Transverse colon (tissue), 4 donors: ENCODE data around the gene HAPSTR1. TPM values are rescaled to one million over a fixed set of nuclear protein-coding genes. Genes with fewer than 3 reads are reported as not detected.

Experiments
- DNase-seq: peaks from one replicate; pipeline ENCODE4 v3.0.0-alpha.2; 2019
- H3K27ac ChIP-seq, 4 donors: fragments of 200-600 bp; sonication (generic); 2 replicates each; pipeline ENCODE4 v1.5.1; 2016 to 2018; ENCODE audit warnings: inconsistent platforms in 4 of 4
- H3K27me3 ChIP-seq: fragments of 200-600 bp; sonication (generic); 2 replicates; pipeline ENCODE4 v1.5.1; 2017; ENCODE audit warnings: inconsistent platforms
- H3K36me3 ChIP-seq, 4 donors: fragments of 200-600 bp; sonication (generic); 2 replicates each; pipeline ENCODE4 v1.5.1; 2017 to 2019; ENCODE audit warnings: inconsistent platforms in 4 of 4
- H3K4me1 ChIP-seq, 4 donors: fragments of 200-600 bp; sonication (generic); 2 replicates each; pipeline ENCODE4 v1.5.1; 2017 to 2020; ENCODE audit warnings: inconsistent platforms in 4 of 4
- H3K4me3 ChIP-seq, 4 donors: fragments of 200-600 bp; sonication (generic); 1 replicate in 1 of 4; 2 replicates in 3 of 4; pipeline versions ENCODE4 v1.5.1 to v1.6.1; 2017 to 2019; ENCODE audit warnings: inconsistent platforms in 4 of 4
- H3K9me3 ChIP-seq, 2 donors: fragments of 200-600 bp; sonication (generic); 2 replicates each; pipeline ENCODE4 v1.5.1; 2017 to 2019; ENCODE audit warnings: inconsistent platforms in 2 of 2
- CTCF ChIP-seq, 5 experiments: fragments of 200-600 bp in 3 of 5; fragments of 450-650 bp in 2 of 5; sonication (generic) in 3 of 5; IDR thresholded peaks; 1 replicate in 2 of 5; 2 replicates in 3 of 5; pipeline ENCODE4 v1.5.1; 2016 to 2017; ENCODE audit warnings: antibody characterized with exemption in 5 of 5, inconsistent platforms in 3 of 5, mild to moderate bottlenecking in 2 of 5, moderate library complexity in 1 of 5
- EP300 ChIP-seq: sonication (generic); formaldehyde crosslinking; IDR thresholded peaks from one replicate; pipeline ENCODE4 v1.6.1; 2017; ENCODE audit warnings: antibody characterized with exemption, low read depth
- POLR2A ChIP-seq: fragments of 450-650 bp; IDR thresholded peaks from one replicate; pipeline ENCODE4 v1.6.1; 2016; ENCODE audit warnings: antibody characterized with exemption, mild to moderate bottlenecking, moderate library complexity
- POLR2AphosphoS5 ChIP-seq, 3 donors: sonication (generic); formaldehyde crosslinking; IDR thresholded peaks; one replicate each; pipeline ENCODE4 v1.6.1; 2016; ENCODE audit warnings: antibody characterized with exemption in 3 of 3
- WGBS, 2 donors: methylation state at CpG; one replicate each; pipeline ENCODE4 v1.1.5; 2018; ENCODE audit warnings: low coverage in 1 of 2; 5-methylcytosine and 5-hydroxymethylcytosine counted together
- in situ Hi-C, 4 donors: fragments of 200-750 bp; cut with MboI; loops; one replicate each; pipeline versions ENCODE4 v1.15.0 to v1.15.1; 2017; ENCODE audit warnings: low sequenced_read_pairs in 3 of 4, low pct_ligation_motif_present in 1 of 4, low pct_unique_long_range_greater_than_20kb in 1 of 4
- intact Hi-C: fragments of 100-400 bp; cut with DNase I; formaldehyde crosslinking; loops from one replicate; pipeline ENCODE4 v1.15.1; 2023; ENCODE audit warnings: low total_unique reads
- total RNA-seq, 4 donors: library from RNA; depleted of rRNA; stranded (reverse); fragments of >200 nt; gene quantifications; one replicate each; pipeline ENCODE4 v1.1.0, GENCODE V29; 2016

HAPSTR1 gene
- total RNA-seq, 4 donors from 2014 or later = 41.4 to 68.5 (median 58.4) TPM

GRCh38 chr16:9094011-9094846 lies 2.8 kb downstream of the HAPSTR1 start:
- TF ChIP-seq POLR2A (no peak), POLR2AphosphoS5 (IDR thresholded peaks at IDR 0.05) (no peak), EP300 (no peak), CTCF (IDR thresholded peaks at IDR 0.05) (no peak)
- Histone ChIP-seq H3K9me3 (no peaks in the 10 kb centered on the region), H3K27ac (peak overlapping the region; percentile 97 to 100 (median 100)), H3K4me3 (peak overlapping the region in 3 of 4 donors; percentile 82 to 97 (median 94)), H3K36me3 (peaks cover 0 to 8% (median 0%) of the 10 kb centered on the region in 4 donors), H3K4me1 (peaks cover 52 to 72% (median 69%) of the 10 kb centered on the region in 4 donors), H3K27me3 (no peaks in the 10 kb centered on the region)
- intact Hi-C loops = no loop called here
- WGBS, 2 donors = 15 to 25% methylated on average over 8 of the region's 8 CpGs
- in situ Hi-C loops = no loop called here
- no peak for DNase-seq

GRCh38 chr16:9095171-9095570 lies 3.7 kb downstream of the HAPSTR1 start:
- H3K9me3 ChIP-seq = no peaks in the 10 kb centered on the region
- H3K4me1 ChIP-seq = peaks cover 54 to 75% (median 72%) of the 10 kb centered on the region in 4 donors
- no peaks in the 10 kb centered on the region for H3K27me3 ChIP-seq
- intact Hi-C loops = no loop called here
- in situ Hi-C loops = no loop called here
- peak overlapping the region; percentile 10 to 100 (median 68) for H3K27ac ChIP-seq
- WGBS, 2 donors = 0 to 17% methylated on average over 1 of the region's 1 CpG
- peak overlapping the region in 2 of 4 donors; percentile 1 to 94 for H3K4me3 ChIP-seq
- H3K36me3 ChIP-seq = peaks cover 0 to 8% (median 0%) of the 10 kb centered on the region in 4 donors
- no peak for DNase-seq
- TF ChIP-seq CTCF (IDR thresholded peaks at IDR 0.05) = no peak
- no peak for TF ChIP-seq POLR2AphosphoS5 (IDR thresholded peaks at IDR 0.05)
- TF ChIP-seq EP300 = no peak
- no peak for TF ChIP-seq POLR2A

GRCh38 chr16:9095656-9096397 lies 4.4 kb downstream of the HAPSTR1 start:
- Histone ChIP-seq H3K4me1 (peaks cover 58 to 77% (median 72%) of the 10 kb centered on the region in 4 donors), H3K9me3 (no peaks in the 10 kb centered on the region), H3K27me3 (no peaks in the 10 kb centered on the region), H3K27ac (peak overlapping the region; percentile 4 to 100 (median 22)), H3K4me3 (peak overlapping the region in 2 of 4 donors; percentile 1 to 94), H3K36me3 (peaks cover 0 to 8% (median 0%) of the 10 kb centered on the region in 4 donors)
- in situ Hi-C loops = no loop called here
- 32 to 75% methylated on average over 1 of the region's 1 CpG for WGBS, 2 donors
- TF ChIP-seq CTCF (IDR thresholded peaks at IDR 0.05) (no peak), POLR2AphosphoS5 (IDR thresholded peaks at IDR 0.05) (no peak)
- DNase-seq = no peak
- intact Hi-C loops = no loop called here

GRCh38 chr16:9096416-9096952 lies 5.0 kb downstream of the HAPSTR1 start:
- in situ Hi-C loops (no loop called here), intact Hi-C loops (no loop called here)
- Histone ChIP-seq H3K36me3 (peaks cover 0 to 8% (median 0%) of the 10 kb centered on the region in 4 donors), H3K4me3 (no peak overlapping the region), H3K27ac (peak overlapping the region in 2 of 4 donors; percentile 10 to 42), H3K4me1 (peaks cover 60 to 83% (median 73%) of the 10 kb centered on the region in 4 donors), H3K27me3 (no peaks in the 10 kb centered on the region), H3K9me3 (no peaks in the 10 kb centered on the region)
- no peak for TF ChIP-seq POLR2AphosphoS5 (IDR thresholded peaks at IDR 0.05)
- TF ChIP-seq CTCF (IDR thresholded peaks at IDR 0.05) = no peak
- TF ChIP-seq POLR2A = no peak
- TF ChIP-seq EP300 = no peak
- 75 to 80% methylated on average over 2 of the region's 2 CpGs for WGBS, 2 donors
- DNase-seq = no peak
